ENCODE data around the gene ITPKC.

DNA sequence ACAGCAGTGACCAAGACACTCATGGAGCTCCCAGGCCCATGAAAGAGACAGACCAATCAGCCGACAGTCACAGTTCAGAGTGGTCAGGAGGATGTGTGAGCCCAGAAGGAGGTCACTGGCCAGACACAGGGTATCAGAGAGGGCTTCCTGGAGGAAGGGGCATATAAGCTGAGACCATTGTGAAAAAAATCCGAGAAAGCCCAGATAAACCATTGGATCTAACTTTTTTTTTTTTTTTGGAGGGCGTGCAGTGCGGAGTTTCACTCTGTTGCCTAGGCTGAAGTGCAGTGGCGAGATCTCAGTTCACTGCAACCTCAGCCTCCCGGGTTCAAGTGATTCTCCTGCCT is 4.2 kb downstream of the ITPKC start:
- TF ChIP-seq, protein P1, sequence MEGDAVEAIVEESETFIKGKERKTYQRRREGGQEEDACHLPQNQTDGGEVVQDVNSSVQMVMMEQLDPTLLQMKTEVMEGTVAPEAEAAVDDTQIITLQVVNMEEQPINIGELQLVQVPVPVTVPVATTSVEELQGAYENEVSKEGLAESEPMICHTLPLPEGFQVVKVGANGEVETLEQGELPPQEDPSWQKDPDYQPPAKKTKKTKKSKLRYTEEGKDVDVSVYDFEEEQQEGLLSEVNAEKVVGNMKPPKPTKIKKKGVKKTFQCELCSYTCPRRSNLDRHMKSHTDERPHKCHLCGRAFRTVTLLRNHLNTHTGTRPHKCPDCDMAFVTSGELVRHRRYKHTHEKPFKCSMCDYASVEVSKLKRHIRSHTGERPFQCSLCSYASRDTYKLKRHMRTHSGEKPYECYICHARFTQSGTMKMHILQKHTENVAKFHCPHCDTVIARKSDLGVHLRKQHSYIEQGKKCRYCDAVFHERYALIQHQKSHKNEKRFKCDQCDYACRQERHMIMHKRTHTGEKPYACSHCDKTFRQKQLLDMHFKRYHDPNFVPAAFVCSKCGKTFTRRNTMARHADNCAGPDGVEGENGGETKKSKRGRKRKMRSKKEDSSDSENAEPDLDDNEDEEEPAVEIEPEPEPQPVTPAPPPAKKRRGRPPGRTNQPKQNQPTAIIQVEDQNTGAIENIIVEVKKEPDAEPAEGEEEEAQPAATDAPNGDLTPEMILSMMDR (IDR thresholded peaks at IDR 0.05), result no peak
- no peak for TF ChIP-seq POLR2A (IDR thresholded peaks at IDR 0.05)
